Epithelial cell of esophagus (primary cell): ENCODE results near the gene ZFX.
A peak's percentile ranks its signal among the peaks of the same experiment; 100 is the strongest.

Experiments
- DNase-seq: peaks from one replicate; pipeline ENCODE4 v3.0.0; 2010; ENCODE audit warnings: low read depth
- H3K4me3 ChIP-seq: 2 replicates; pipeline ENCODE4 v1.5.1; 2011; ENCODE audit warnings: mild to moderate bottlenecking, low read length, control low read depth
- TF ChIP-seq, protein P1 (sequence below): IDR thresholded peaks from 2 replicates; pipeline ENCODE4 v1.5.1; 2011; ENCODE audit warnings: low read depth, mild to moderate bottlenecking, low read length, control low read depth, inconsistent platforms; ENCODE audit not compliant: insufficient read depth; ENCODE audit errors: missing control alignments

ZFX gene

DNA sequence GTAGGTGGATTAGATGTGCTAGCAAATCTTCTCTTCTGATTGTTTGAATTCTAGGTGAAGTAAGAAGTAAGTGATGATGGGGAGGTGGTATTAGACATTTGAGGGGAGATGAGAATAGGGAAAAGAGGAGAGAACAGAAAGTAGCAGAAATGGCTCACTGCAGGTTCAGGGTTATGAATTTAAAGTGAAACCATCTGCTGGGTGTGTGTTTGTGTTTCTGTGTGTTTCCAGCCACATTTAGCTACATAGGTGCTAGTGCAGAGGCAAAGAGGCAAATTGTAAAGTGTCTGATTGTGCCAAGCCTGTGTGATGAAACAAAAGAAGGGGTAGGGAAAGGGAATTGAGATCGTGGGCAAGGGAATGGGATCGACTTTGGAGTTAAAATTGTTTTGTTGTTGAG lies 50.6 kb downstream of the ZFX start:
- DNase-seq: no peak
- H3K4me3 ChIP-seq: no peak overlapping the region
- TF ChIP-seq, protein P1, sequence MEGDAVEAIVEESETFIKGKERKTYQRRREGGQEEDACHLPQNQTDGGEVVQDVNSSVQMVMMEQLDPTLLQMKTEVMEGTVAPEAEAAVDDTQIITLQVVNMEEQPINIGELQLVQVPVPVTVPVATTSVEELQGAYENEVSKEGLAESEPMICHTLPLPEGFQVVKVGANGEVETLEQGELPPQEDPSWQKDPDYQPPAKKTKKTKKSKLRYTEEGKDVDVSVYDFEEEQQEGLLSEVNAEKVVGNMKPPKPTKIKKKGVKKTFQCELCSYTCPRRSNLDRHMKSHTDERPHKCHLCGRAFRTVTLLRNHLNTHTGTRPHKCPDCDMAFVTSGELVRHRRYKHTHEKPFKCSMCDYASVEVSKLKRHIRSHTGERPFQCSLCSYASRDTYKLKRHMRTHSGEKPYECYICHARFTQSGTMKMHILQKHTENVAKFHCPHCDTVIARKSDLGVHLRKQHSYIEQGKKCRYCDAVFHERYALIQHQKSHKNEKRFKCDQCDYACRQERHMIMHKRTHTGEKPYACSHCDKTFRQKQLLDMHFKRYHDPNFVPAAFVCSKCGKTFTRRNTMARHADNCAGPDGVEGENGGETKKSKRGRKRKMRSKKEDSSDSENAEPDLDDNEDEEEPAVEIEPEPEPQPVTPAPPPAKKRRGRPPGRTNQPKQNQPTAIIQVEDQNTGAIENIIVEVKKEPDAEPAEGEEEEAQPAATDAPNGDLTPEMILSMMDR: no peak

DNA sequence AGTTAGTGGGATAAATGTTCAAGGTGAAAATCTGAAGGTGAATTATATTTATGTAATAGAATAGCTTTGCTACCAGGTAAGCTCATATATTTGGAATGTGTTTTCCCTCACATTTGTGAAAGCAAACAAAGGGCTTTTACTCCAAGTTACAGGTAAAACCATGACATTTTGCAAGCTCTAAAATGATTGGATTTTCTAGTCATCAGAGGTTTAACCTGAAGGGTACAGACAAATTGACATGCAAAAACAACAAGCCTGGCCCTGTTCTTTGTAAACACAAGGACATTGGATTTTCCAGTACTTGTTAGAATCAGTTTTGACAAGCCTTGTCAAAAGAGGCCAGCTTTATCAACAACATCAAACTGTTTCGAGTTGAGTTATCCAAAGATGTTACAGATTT lies 51.7 kb downstream of the ZFX start:
- DNase-seq: peak; percentile 54
- TF ChIP-seq, protein P1: no peak
- H3K4me3 ChIP-seq: no peak overlapping the region

GRCh38 chrX:24202465-24203031 lies 53.0 kb downstream of the ZFX start:
- H3K4me3 ChIP-seq: no peak overlapping the region
- TF ChIP-seq, protein P1: no peak
- no peak for DNase-seq

DNA sequence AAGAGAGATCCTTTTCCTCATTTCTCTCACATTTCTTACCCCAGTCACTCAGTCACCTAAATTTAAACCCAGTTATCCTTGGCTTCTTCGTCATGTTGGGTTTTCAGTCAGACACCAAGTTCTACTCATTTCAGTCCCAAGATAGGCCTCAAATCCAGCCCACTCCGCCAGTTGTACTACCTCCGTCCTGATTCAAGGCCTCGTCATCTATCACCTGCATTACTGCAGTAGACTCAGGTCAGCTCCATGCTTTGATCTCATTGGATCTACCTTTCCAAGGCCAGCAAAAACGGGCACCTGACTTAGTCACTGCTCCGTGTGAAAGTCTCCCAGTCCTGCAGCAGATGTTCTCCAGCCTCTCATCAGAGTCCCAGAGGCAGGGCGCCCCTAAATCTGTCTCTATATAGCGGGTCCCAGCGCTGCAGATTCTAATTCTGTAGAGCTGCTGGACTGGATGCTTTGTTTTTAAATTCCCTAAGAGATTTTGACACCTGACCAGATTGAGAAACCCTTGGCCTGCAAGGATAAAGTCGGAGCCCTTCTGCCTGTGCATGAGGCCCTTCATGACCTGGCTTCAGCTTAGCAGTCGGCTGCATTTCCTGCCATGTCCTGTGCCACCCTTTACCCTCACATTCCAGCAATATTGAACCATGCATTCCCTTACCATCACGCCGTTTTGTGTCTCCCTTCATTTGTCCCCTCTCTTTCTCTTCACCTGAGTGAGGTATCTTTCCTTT lies 53.7 kb downstream of the ZFX start:
- TF ChIP-seq, protein P1: no peak
- no peak for DNase-seq
- no peak overlapping the region for H3K4me3 ChIP-seq

DNA sequence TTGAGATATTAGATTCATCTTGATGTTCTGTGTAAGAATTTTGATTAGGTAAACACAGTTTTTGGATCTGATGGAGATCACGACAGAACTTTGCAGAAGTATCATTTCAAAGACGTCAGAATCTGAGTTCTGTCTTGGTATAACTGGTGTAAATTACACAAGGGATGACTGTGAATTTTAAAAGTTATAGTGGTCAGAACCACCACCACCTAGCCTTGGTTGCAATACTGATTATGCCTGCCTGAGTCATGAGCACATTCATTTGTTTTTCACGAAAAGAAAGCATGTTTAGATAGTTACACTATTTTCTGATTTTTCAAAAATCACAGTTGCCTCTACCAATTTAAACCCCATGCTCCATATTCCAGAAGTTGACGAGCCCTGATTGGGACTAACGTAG lies 54.8 kb downstream of the ZFX start:
- peak; percentile 31 for DNase-seq
- H3K4me3 ChIP-seq: no peak overlapping the region
- TF ChIP-seq, protein P1: no peak

GRCh38 chrX:24204958-24205357 lies 55.4 kb downstream of the ZFX start:
- DNase-seq: no peak
- TF ChIP-seq, protein P1: no peak

DNA sequence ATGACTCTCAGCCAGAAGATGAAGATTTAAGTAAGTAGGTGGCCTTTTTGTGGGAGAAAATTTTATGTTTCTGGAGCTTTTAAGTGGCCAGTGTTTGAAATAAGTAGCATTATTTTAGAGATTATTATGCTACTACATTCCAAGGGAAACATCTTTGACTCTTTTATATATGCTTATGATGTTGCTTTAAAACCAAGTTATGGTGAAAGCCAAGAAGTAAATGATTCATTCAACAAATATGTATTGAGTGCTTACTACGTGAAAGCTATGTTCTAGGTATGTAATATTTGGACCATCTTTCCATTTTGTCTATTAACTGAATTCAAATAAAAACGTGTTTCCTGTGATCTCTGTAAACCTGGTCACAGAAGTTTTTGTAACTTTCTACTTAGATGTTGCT lies 58.3 kb downstream of the ZFX start:
- no peak overlapping the region for H3K4me3 ChIP-seq
- no peak for DNase-seq
- TF ChIP-seq, protein P1: no peak

More at GRCh38 chrX:24204958-24205357, 55.4 kb downstream of the ZFX start:
- no peak overlapping the region for H3K4me3 ChIP-seq
